HG03558 (cell line): Measurements from ENCODE around the gene C22orf39.

Experiments used
- ATAC-seq: cut with Tn5 transposase; IDR thresholded peaks from one replicate; pipeline ENCODE4 v1.9.1; 2021; ENCODE audit warnings: moderate number of reproducible peaks; ENCODE audit not compliant: unreplicated experiment; ENCODE audit errors: extremely low read depth

Gene C22orf39

DNA sequence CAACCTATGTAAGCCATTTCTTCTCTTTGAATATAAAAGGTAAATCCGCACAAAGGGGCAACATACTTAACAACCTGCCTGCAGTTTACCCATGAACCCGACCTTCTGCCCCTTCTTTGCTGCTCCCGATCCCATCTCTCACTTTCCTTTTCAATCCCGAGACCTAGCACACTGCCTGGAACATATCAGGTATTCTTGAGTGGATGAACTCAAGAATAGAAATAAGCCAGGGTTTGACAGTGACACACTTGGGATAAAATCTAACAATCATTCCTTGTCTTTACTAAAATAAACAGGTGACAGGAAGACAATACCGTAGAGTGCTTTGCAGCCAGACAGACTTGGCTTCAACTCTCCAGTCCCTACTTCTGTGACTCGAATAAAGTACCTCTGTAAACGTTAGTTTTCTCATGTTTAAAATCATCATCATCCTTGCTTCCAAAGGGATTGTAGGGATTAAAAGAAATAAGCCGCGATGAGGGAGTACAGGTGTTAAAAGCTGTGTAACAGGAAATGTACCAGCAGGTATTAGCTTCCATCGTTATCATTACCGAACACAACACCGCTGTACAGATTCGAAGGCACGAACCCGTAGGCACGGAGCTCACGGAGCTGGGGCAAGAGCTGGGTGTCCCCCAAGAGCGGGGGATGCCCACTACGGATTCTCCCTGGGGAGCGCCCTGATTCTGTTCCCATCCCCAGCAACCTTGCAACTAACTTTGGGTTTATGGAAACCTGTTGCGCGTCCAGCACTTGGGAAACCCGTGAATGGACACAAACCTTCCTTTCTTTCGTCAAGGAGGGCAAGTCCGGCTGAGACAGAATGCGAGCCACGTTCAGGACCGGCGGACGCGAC is 30.8 kb upstream of the C22orf39 start:
- no peak for ATAC-seq

DNA sequence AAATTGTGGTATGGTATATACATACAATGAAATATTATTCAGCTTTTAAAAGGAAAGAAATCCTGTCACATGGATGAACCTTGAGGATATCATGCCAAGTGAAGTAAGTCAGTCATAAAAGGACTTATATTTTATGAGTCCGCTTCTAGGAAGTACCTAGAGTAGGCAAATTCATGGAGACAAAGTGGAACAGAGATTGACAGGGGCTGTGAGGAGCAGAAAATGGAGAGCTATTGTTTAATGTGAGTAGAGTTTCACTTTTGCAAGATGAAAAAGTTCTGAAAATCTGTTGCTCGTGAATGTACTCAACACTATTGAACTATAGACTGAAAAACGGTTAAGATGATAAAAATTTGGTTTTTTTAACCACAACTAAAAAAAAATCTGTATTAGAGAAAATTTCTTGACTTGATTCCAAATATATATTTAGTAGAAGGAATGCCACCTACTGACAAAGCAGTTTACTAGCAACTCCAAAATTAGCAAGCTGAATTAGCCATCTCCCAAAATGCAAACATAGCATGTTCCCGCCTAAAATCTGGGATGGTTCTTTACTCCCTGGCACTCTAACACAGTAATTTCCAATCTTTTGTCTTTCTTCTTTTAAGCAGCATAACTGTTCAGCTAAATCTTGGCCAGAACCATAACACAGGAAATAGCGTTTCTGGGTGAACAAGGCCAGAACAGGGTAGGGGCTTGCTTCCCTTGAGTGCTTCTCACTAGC is 30.0 kb upstream of the C22orf39 start:
- no peak for ATAC-seq

DNA sequence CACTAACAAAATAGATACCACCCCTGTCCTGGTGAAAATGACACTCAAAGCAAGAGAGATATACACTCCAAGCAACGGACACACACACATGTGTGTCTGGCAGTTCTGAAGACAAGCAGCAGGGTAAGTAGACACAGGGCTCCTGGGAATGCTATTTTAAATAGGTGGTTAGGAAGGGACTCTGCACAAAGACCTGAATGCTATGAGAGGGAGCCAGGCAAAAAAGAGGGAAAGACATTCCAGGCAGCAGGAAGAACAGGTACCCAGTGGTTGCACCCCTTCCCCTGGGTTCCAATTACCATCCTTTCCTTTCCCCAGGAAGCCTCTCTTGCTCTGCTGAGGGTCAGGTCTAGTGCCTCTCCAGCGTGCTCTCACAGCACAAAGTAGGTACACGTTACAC is 28.5 kb upstream of the C22orf39 start:
- no peak for ATAC-seq

DNA sequence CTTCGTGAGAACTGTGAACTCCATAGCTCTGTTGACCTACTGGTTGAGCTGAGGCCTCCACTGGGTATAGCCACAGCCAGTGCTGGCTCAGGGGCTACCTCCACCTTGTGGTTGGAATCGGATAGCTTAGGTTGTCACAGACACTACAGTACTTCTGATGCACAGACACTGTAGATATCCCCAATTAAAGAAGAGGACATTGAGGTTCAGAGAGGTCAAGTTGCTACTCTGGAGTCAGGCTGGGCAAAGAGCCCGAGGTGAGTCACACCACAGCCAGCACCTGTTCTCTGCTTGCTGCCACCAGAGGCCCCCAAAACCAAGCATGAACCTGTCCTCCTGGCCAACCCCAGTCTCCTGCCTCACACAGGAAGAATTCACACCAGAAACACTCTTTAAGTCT is 26.1 kb upstream of the C22orf39 start:
- no peak for ATAC-seq

DNA sequence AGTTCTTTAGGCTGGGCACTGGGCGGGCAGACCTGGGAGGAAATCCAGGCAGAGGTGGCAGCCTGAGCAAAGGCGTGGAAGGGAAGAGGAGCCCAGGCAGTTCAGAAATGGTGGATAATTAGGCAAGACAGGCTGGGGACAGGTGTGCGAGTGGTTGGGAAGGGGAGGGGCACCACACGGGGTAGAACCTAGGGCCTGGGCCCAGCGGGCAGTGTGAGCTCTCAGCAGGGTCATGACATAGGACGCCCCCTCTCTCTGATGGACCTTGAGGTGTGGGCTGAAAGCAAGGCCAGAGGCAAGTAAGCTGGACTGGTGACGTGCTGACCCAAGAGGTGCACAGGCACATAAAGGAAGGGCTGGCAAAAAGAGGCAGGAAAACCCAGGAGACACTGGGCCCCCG is 24.7 kb upstream of the C22orf39 start:
- no peak for ATAC-seq

DNA sequence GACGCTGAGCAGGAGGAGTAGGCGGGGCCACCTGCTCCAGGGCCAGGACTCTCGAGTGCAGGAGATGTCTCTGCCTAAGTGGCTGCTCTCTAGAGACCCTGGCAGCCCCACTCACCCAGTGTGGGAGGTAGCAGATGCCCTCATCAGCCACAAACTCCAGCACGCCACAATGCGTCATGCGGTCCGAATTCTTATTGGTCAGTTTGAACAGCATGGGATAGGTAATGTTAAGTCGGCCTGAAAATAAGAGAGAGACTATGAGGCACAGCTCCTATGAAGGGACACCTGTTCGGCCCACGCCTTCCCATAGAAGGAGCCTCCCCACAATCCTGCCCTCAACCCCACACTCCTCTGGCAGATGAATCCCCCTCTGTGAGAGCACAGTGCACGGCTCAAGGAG is 24.1 kb upstream of the C22orf39 start:
- ATAC-seq = no peak

DNA sequence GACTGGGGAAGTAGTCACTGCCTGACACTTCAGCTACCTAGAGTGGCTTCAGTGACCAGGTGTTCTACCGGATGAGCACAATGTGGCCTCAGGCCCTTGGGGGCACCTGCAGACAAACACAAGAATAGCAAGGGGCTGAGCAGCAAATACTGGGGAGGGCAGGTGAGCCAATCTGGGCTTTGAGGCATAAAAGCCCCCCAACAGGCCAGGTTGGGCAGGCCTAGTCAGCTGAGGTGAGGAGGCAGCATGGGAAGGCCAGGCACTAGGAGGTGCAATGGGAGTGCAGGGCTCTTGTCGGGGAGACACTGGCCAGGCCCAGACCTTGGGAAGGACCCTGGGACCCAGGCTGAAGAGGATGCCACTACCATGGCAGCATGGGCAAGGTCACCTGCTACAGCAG is 22.5 kb upstream of the C22orf39 start:
- ATAC-seq = no peak

DNA sequence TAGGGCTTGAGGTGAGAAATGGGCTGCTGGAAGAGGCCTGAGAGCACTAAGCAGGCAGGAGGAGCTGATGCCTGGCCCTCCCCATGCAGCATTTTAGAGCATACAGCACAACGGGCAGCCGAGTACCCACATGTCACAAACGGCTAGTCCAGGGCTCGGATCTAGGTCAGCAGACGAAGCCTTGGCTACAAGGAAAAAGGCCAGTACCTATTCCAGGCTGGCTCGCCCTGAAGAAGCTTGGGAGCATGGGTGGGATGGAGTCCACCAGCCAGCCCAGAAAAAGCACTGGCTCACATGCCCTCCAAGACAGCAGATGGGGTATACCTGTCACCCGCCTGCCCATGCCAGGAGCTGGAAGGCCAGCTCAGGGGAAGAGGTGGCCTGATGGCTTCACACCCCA is 21.9 kb upstream of the C22orf39 start:
- ATAC-seq = no peak

DNA sequence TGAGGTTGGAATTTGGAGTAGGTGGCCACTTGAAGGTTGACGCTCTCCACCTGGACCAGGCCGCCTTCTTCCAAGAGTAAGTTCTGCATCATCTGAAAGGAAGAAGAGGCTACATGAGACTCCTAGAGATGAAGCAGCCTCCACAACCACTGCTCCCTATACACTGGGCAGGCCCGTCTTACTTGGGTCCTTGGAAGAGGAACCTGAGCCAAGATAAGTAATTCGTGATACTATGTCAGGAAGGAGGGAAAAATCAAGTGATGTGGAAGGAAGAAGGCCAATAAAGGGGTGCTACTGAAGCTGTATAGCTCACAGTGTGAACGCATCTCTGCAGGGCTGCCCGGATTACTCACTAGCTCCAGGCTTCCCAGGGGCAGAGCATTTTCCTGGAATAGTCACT is 20.4 kb upstream of the C22orf39 start:
- no peak for ATAC-seq

DNA sequence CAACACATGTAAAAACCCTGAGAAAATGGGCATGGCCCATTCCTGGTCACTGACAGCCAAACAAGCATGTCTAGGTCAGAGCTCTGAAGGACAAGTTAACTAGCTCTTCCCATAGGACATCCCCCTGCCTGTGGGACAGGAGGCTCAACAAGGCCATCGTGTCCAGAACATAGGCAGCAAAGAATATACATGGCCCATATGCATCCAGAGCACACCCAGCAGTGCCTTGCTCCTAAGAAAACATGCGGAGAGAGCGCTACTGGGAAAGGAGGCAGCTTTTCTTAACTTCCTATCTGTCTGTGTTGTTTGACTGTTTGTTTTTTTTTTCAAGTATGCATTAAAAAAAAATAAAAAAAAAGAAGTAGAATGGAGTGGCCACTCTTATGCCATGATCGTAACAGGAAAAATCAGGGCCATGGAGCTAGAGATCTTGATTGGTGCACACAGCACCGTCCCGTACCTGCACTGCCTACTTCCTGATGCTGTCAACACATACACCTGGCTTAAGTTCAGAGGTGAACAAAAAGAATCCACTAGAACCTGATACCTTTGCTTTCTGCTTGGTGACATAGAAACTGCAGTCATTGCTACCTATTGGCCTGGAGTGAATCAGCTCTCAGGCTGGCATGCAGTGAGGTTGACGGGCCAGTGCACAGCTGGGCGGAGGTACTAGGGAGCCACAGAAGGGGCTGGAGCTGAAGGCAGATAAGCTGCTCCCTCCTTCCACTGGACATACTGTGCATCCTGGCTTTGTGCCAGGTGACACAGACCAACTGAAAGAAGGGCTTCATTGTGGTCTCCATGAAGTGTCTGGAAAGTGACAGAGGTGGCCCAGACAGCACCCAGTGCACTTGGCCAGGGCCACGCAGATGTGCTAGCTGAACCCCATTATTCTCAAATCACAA is 19.6 kb upstream of the C22orf39 start:
- ATAC-seq = no peak

DNA sequence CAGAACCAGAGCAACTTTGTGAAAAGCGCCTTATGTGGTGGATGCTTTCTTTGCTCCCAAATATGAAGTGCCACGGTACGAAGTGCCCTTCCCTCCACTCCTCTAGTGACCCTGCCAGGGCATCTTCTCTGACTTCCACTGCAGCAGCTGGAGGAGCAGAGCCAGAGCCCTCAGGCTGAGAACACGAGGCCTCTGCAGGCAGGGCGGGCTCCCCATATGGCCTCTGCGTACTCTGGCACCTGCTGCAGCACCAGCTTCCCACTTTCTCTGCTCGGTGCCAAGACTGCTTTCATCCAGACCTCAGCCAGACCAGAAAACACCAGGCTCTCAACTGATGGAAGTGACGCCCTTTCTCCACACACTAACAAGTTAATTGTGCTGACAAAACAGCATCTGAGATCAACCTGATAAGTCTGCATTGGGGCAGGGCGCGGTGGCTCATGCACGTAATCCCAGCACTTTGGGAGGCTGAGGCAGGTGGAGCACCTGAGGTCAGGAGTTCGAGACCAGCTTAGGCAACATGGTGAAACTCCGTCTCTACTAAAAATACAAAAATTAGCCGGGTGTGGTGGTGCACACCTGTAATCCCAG is 18.7 kb upstream of the C22orf39 start:
- no peak for ATAC-seq

DNA sequence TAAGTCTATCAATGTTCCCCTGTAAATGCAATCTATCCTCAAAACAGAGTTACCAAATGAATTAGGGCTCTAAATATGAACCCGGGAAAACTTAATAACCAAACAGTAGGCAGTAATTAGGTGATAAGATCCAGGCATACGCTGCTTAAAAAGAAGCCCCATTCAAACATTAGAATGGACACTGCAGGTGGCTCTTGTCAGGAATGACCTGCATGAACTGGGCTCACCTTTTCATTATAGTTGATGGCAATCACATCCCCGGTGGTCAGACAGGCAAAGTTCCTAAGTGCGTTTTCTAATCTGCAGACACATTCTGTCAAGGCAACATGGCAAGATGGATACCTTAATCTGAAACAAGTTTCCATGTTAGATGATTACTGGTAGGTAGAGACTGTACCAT is 17.5 kb upstream of the C22orf39 start:
- no peak for ATAC-seq

DNA sequence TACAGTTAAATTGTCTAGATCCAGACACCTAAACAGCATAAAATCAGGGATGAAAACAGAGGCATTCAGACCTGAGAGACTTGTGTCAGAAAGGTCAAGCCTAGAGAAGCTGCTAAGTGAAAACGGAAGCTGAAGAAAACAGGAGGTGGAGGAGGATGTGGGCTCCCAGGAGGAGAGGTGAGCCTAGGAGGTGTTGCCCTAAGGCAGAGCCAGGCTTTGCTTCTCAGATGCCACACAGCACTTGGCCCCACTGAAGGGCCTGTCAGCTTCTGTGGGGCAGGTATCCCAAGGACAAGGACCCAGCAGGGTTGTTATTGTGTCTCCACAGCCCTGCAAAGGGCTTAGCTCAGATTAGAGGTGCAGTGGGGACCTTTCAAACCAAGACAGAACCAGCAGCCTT is 17.0 kb upstream of the C22orf39 start:
- no peak for ATAC-seq

DNA sequence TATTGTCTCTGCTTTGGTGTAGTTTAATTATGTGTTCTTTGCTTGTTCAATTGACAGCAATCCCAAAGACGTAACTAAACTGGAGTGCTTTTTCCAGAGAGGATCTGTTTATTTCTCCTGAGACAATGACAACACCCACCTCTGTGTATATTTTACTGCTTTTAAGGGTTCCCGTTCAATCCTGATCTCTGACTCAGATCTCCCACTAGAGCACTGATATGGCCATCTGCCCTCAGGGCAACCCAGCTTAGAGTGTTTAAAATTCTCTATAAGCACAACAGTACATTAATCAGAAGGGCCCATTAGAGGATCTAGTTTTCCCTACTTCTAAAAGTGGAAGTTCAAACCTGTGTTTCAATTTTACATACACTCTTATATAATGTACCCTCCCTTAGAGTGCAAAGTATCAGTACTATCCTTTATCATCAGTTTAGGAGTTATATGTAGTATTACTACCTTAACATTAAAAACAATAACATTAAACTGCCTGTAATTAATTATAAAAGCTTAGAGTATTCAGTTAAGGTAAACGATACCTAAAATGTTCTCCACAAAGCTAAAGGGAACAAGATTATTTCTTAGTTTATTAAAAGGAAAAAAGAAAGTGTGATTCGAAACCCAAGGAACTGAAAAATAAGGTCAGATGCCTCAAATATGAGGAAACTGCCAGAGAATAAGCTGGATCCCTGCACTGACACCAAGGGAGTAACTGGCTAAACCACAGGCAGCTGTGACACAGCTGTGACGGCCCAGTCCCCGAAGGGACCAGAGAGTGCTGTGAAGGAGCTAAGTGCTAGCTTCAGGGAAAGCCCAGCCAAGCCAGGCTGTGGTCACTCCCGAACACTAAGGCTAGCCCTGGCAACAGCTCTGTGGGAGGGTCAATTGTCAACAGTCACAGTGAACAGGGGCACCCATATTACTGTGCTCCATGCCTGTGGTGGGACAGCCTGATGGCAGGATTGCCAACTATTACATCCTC is 16.3 kb upstream of the C22orf39 start:
- ATAC-seq = no peak

DNA sequence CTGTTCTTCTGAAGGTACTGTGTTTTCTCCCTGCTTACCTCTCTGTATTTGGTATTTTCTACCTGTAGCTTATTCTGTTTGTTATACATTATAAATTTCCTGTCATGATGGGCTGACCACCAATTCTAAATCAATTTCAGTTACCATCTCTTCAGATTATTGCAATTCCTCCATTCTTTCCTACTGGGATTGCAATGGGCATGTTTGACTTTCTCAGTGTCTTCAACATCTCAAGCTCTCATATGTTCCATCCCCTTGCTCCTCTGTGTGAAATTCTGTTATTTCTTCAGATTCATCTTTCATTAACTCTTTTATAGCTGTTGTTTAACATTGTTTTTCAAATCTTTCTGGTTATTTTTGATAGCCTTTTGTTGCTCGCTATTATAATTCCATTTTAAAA is 15.5 kb upstream of the C22orf39 start:
- ATAC-seq = no peak

DNA sequence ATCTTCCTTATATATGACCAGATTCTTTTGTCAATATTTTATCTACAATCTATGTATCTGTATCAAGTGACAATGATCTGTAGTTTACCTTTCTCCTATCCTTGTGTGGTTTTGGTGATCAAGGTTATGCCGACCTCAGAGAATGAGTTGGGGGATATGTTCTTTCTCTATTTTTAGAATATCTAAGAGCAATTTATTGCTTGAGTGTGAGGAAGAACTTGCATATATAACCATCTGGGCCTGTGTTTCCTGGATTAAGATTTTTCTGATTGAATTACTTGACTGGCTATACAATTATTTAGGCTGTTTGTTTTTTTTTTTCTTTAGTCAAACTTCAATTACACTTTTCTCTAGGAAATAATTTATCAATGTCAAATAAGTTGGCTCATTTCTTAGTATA is 14.0 kb upstream of the C22orf39 start:
- no peak for ATAC-seq

DNA sequence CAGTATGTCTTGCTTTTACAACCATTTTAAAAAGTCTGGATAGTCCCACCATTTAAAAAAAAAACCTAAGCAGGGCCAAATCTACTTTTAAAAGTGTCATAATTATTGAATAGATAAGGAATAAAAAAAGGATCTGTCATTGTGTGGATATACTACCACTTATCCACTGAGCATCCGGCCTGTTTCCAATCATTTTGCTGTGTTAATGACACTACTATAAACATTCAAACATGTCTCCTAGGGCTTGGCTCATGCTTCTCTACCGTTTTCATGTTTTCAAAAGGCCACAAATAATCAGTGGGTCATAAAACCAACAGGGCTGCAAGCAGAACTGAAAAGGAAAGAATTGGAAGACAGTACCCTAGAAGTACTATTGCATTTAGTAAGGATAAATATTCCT is 12.5 kb upstream of the C22orf39 start:
- no peak for ATAC-seq

DNA sequence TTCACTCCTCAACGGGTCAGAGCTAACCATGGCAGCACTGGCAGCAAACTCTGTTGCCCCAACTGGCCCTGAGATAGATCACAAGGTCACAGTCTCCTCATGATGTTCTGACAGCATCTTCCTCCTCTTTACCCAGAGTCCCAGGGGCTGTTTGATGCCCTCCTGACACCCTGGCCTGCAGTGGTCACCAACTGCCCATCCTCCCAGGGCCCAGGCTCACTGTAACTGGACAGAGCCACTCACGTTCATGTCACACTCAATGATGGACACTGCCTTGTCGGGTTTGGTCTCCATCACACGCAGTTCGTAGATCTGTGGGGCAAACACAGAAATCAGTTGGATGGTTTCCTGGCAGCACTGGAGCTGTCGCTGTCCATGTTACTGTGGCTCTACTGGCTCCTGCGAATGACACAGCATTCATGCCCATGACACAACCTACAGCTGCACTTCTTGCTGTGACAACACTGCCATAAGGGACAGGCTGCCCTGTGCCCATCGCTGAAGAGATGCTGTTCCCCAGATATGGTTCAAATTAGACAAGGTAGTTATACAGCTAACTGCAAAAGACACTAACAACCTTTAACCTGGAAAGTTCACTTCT is 10.4 kb upstream of the C22orf39 start:
- no peak for ATAC-seq

DNA sequence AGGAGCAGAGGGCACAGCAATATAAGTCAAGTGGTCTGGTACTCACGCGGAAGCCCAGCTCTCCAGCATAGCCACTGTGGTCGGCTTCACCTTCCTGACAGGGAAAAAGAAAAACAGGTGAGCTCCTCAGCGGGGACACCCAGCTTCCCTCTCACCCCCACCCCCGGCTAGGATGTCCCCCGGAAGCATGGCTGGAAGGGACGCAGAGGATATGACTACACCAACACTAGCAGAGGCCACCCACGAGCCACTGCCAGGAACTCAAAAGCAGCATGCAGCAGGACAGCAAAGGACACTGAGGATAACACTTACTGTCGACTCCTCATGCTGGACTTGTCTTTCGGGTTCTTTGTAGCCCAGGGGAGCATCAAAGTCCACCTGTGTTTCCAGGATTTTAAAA is 9.0 kb upstream of the C22orf39 start:
- no peak for ATAC-seq
